Stimulated activated CD8-positive, alpha-beta memory T cell treated with anti-CD3 and anti-CD28 coated beads, Interleukin-15, amount 100 ng/mL, for 24 hours (primary cell): ENCODE results near the gene CINP.

Source experiments
- DNase-seq: peaks from one replicate; pipeline ENCODE4 v3.0.0-alpha.2; 2020; ENCODE audit warnings: low read depth

The CINP gene

DNA sequence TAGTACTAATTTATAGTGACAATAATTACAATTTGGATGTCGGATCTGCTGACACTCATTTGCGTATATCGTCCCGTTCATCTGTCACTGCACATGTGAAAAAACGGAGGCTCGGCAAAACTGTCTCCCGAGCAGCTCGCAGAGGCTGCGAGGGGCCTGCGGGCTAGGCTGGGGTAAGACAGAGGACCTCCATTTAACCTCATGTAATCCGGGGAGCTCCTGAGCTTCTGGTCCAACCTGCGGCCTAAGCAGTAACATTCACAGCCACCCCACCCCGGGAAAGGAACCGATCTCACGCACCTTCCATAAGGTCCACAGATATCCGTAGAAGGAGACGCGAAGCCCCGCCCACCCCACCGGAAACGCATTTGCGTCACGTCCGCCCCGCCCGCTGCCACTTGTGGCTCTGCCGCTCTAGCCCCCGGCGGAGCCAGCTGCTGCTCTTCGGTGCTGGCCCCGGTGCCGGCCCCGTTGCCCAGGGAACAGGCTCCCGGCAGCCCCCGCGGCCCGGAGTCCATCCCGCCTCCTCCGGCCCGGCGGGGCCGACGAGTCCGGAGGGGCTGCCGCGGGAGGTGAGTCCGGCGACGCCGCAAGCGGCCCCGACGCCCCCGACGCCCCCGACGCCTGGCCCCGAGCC lies at the start of gene CINP, which contains the start of gene TECPR2:
Gene CINP, minus strand, starts transcription at position 346 of the 637 bp plus-strand sequence. Its CDS starts 39 bp downstream, at position 307.
Gene TECPR2, plus strand, starts transcription at position 397 of the 637 bp plus-strand sequence. CDS start 13,781 bp downstream, outside the sequence.
- DNase-seq: peak; percentile 96

DNA sequence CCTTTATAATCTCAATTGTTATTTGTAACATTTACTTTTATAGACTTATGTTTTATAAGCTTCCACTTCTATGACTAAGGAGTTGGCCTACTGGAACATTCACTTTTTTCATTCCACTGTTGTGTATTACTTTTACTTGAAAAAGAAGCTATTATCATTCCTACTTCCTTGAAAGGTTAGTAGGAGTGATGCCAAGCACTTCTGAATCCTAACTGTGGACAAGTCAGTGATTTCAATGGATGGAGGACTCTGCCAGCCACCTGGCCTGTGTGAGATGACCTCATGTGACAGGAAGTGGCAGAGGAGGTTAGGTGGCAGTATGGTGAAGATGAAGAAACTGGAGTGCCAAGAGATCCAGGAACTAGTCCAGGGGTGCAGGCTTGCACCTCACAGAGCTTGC lies 46.0 kb upstream of the CINP start:
- no peak for DNase-seq

DNA sequence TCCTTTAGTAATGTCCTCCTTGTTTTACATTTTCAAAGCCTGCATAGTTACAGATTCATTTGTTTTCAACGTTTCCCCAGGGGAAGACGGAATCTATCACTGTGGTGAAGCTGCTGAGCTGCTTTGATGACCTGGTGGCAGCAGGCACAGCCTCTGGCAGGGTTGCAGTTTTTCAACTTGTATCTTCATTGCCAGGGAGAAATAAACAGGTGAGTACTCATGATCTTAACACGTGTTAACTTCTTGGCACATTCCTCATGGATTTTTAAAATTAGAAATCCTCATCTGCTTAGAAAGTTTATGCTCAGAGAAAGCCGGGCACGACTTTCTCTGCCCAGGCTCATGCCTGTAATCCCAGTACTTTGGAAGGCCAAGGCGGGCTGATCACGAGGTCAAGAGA lies 44.6 kb upstream of the CINP start:
- no peak for DNase-seq

DNA sequence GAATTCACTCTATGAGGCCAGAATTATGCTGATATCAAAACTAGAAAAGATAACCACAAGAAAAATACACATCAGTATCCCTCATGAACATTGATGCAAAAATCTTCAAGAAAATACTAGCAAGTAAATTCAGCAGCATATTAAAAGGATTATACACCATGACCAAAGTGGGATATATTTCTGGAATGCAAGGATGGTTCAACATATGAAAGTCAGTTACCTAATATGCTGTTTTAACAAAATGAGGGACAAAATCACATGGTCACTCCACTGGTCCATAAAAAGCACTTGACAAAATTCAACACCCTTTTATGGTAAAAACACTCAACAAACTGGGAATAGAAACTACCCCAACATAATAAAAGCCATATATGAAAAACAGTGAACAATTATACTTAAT lies 40.3 kb upstream of the CINP start:
- DNase-seq: no peak

DNA sequence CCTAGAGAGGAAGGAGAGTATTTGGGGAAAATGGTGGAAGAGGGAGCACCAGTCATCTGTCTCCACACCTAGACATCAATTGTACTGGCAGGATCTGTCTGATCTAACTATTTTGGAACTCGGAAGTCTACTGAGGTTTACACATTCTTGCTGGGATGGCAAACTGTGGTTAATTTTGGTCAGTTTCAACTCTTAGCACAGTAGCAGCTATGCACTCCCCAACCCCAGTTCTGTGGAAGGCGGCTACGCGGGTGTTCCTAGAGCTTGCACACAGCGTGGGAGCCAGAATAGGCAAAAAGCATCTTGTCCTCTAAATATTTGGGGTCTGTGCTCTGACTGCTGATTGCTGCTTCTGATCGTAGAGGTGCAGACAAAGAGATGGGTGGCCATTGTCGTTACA lies 33.8 kb upstream of the CINP start:
- DNase-seq: no peak

DNA sequence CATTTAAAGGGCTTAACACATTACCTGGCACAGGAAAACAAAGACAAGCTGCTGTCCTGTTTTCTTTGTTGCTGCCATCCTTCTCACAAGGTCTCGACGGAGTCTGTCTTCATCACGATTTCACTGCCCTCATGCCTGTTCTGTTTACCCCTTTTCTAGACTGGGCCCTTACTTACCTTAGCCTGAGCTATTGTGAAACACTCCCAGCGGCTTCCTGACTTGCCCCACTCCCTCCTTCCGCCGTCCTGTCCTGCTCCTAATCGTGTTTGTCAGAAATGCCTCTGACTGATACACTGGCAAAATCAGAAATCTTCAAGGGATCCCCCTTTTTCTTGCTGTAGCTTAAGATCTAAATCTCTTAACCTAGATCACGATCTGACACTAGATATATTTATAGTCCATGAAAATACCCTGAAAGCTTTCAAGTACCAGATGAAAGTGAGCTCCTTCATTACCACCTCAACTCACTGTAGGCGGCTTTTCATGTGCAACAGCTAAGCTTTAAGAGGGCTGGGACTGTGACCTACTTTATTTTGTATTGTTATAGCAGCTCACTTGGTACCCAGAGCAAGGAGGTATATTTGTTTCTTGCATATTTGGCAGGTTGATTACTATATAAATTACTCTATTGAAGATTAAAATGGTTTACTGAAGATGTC lies 32.2 kb upstream of the CINP start:
- no peak for DNase-seq

DNA sequence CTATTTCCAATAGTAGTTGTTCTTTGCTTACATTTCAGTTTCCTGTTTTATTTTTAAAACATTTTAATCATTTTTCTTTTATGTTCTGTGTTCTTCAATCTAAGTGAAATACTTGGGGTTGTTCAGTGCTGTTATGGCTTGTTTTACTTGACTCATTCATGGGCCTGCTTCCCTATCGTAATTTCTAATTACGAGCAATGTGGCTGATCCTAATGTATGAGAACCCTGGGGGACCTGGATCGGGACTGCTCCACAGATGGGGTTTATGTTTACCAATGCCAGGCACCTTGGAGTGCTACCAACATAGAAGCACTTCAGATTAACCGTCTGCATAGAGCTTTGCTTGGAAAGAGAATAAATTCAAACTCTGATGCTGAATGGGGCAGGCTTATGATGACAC lies 29.8 kb upstream of the CINP start:
- DNase-seq: no peak

DNA sequence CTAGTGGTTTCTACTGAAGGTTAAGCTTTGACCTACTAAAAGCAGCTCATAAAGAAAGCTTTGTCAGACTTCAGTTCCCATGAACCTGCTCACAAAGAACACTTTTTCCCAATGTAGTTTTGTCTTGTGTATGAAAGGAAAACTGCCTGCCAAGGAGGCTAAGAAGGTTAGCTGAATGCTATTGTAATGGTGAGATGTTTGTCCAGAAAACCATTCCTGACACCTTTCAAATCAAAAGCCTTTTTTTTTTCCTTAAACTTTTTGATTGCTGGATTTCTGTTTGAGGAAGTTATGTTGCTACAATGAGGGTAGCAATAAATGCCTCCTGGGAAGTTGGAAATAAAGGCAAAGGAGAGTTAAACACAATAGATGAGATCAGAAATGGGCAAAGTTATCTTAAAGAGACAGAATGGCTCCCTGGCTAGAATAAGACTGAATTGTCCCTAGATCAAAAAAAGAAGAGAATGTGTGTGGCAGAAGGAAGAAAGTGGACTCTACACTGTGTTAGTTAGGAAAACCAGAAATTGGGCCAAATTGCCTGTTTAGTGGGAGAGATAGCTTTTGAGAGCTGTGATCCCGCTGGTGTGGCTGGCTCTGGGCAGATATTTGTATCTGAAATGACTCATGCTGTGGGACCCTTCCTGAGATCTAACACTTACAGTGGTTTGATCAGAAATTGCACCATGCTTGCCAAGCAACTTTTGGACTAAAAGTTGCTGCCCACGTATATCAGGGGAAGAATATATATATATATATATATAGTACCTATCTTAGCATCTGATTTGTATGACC lies 27.6 kb upstream of the CINP start:
- DNase-seq: no peak

DNA sequence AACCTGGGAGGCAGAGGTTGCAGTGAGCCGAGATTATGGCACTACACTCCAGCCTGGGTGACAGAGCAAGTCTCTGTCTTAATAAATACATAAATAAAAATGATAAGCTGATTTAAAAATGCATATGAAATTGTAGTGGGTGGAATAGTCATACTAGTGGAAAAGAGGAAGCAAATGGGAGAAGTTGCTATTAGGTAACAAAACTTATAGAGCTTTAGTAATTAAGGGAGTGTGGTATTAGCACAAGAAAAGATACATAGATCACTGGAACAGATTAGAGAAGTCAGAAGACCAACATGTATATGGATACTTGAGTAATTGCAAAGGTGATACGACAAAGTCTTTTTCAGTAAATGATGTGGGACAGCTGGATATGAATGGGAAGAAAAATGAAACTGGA lies 26.6 kb upstream of the CINP start:
- DNase-seq: no peak

DNA sequence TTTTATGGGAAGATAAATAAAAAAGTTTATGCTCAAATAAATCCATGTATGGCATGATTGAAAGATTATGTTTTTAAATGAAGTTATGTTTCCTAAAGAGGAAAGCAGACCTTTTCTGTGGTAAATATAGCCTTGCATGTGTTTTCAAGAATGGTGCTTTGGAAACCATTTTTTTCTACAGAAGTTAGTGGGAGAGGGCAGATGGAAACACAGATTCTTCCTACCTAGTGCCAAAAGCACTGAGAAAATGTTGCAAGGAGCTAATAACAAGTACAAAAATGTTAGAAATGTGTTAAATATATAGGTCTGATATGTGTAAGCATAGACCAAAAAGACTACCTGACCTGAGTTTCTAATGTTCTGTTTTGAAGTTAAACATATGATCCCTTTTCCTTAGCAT lies 24.4 kb upstream of the CINP start:
- DNase-seq: no peak

DNA sequence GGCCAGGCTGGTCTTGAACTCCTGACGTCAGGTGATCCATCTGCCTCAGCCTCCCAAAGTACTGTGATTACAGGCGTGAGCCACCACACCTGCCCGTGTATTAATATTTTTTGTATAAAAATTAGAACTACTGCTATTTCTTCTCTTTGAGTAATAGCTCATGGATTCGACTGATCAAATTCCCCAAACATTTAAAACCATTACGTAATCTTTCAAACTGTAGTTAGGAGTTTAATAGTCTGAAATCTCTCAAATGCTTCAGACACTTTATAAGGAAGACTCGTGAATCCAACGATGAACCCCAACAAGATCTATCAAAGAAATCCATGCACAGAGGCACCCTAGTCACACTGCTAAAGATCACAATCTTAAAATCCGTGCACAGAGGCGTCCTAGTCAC lies 16.1 kb upstream of the CINP start:
- no peak for DNase-seq

DNA sequence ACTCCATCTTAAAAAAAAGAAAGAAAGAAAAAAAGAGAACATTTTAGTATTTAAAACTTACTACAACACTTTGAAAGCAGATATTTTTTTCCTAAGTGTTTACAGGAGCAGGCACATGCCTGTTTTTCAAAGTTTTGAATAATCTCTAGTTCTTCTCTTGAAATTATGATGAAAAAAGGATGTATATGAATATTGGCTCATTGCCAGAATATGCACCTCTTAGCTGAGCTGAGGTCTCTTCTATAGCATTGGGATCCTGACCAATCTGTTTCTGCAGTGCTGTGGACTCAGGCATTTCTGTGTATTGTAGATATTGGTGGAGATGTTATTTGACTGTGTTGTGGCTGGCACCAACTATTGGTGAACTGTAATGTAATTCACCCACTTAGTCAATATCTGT lies 15.0 kb upstream of the CINP start:
- no peak for DNase-seq

DNA sequence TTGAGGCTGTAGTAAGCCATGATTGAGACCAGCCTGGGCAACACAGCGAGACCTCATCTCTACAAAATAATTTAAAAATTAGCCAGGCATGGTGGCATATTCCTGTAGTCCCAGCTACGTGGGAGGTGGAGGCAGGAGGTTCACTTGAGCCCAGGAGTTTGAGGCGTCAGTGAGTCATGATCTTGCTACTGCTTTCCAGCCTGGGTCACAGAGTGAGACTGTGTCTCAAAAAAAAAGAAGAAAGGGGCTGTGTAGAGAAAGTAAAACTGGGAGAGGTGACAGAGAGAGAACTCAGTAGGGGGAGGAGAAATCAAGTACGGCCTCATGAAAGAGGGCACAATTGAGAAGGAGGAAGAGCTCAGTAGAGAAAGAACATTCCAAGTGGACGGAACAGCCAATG lies 12.4 kb upstream of the CINP start:
- no peak for DNase-seq

DNA sequence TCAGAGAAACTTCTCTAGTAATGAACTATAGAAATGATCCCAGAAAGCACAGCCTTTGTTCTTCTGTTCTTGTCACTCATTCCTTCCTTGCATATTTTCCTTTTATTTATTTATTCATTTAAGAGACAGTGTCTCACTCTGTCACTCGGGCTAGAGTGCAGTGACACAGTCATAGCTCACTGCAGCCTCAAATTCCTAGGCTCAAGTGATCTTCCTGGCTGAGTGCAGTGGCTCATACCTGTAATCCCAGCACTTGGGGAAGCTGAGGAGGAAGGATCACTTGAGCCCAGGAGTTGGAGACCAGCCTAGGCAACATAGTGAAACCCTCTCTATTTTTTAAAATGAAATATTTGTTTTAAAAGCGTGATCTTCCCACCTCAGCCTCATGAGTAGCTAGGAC lies 11.6 kb upstream of the CINP start:
- no peak for DNase-seq

DNA sequence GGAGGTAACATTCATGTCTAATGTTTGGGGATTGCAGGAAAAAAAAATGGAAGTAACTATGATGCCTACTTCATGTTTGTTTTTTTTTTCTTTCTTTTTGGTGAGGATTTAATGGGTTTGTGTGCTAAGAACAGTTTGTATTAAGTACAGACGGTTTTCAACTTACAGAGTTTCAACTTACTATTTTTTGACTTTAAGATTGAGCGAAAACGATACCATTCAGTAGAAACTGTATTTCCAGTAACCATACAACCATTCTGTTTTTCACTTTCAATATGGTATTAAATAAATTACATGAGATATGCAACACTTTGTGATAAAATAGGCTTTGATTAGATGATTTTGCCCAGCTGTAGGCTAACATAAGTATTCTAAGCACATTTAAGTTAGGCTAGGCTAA lies 10.4 kb upstream of the CINP start:
- no peak for DNase-seq

DNA sequence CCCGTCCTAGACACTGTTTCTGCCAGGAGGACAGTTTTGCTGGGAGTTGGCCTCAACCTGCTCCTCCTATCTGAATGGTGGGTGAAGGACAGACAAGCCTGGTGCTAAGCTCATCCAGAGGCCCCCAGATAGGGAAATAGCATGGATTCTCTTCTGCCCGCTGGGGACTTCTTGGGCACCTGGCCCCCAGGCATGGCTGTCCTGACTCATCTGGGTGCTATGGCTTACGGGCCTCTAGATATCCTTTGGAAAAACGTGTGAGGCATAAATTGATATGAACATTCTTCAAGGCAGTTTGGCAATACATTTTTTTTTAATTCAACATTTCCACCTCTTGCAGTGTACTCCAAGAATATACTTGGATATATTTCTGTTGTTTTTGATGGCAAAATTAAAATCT lies 8.7 kb upstream of the CINP start:
- no peak for DNase-seq

DNA sequence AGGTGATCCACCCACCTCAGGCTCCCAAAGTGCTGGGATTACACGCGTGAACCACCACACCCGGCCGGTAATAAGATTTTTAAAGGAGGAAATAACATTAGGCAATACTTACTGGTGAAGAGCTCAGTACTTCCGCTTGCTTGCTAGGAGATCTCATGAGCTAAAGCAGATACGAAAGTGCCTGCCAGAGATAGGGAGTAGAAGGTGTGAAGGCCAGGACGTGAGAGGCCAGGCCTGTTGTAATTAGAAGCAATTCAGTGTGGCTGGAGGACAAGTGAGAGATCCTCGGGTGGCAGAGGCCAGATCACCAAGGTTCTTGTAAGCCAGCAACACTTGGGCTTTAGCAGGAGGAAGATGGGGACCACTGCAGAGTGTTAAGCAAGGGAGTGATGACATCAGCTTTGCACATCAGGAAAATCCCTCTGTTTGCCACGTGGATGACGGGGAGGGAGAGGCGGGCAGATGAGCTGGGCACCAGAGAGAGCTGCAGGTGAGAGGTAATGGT lies 7.7 kb upstream of the CINP start:
- no peak for DNase-seq

DNA sequence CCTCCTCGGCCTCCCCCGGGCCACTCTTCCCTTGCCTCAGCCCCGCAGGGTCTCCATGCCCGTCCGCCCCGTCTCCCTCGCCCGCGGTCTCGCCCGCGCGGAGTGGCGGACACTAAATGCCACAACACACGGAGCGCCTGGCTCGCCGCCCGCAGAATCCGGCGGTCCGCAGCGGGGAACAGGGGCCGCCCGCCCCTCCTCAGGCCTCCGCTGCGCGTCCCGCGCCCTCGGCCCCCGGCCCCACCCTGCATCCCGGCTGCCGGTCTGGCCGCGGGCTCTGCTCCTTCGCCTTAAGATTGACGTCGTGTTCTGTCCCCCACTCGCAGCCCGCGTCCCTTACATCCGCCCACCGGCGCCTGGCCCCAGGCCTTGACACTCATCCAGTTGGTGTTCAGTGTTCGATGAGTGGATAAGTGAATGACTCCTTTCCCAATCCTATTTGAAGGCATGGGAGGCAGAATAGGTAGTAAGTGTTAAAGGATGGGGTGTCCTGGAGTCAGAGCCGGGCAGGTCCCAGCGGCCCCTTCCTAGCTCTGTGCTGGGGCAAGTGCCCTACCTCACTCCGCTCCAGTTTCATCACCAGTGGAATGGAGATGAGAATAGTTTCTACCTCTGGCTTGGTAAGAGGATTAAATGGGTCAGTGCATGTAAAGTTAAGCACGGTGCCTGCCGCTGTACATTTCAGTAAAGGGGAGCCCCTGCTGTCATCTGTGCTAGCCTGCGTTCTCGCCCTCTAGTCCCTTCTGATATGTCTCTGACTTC lies 673 bp upstream of the CINP start:
- DNase-seq: peak; percentile 6

DNA sequence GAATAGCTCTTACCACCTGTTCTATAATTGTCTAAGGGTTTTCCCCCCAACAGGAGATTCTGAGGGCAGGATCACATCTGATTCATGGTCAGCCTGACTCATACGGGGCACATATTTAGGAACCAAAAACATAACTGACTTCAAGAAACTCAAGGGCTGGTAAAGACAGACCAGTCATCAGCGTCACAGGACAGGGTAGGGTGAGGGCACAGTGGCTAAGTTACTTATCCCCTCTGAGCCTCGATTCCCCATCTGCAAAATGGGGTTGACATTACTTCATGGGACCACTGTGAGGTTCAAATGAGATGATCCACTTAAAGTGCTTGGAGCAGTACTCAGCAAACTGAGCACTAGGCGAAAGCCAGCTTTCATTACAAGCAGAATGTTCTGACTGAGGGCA lies 606 bp downstream of the CINP start:
- no peak for DNase-seq

DNA sequence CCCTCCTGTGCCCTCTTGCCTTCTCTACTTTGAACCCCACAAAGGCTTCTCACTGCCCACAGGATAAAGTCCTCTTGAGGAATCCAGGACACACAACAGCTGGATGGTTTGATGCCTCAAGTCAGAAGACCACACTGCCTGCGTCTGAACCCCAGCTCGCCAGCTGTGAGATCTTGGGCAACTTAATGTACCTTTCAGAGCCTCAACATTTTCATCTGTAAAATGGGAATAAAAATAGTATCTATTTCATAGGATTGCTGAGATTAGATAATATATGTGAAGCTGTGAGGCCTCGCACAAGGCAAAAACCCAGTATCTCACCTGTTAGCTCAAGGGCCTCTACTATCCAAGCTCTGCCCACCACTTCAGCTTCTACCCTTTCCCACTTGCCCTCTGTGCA lies 2.3 kb downstream of the CINP start:
- DNase-seq: no peak

DNA sequence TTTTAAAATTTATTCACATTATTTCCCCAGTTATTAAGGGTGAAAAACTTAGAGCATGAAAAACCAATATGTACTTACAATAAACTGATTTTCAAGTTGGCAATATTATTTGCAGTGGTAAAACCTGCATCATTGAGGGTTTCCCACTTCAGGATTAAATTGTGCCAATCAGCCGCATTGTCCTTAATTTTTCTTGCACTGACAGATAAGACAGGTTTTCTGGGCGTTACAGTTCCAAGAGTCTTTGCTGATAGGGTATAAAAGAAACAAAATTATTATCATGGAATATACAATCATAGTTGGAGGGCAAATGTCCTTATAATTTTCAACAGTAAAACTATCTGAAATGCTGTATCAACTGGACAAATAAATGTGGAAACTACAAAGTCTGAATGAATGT lies 3.3 kb downstream of the CINP start:
- DNase-seq: no peak

DNA sequence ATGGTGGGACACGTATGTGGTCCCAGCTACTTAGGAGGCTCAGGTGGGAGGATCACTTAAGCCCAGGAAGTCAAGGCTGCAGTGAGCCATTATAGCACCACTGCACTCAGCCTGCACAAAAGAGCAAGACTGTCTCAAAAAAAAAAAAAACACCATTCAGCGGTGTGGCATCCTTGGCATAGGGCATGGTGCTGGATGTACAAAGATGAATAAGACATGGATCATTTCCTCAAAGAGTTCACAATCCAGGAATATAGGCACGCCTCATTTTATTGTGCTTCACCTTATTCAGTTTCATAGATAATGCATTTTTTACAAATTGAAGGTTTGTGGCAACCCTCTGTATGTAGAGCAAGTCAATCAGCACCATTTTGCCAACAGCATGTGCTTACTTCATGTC lies 6.4 kb downstream of the CINP start:
- no peak for DNase-seq
